Tibial nerve (tissue), 3 donors: ENCODE measurements around the gene ZNF496.

Experiments
- POLR2A ChIP-seq, 2 donors: fragments of 450-650 bp; IDR thresholded peaks; one replicate each; pipeline ENCODE4 v1.6.1; 2017; ENCODE audit warnings: antibody characterized with exemption in 2 of 2, mild to moderate bottlenecking in 2 of 2, moderate library complexity in 2 of 2
- TF ChIP-seq, protein P1 (sequence below), 5 experiments: fragments of 200-600 bp in 3 of 5; fragments of 450-650 bp in 2 of 5; sonication (generic) in 3 of 5; IDR thresholded peaks; one replicate each; pipeline ENCODE4 v1.5.1; 2016 to 2019; ENCODE audit warnings: antibody characterized with exemption in 5 of 5, mild to moderate bottlenecking in 3 of 5, moderate library complexity in 2 of 5

DNA sequence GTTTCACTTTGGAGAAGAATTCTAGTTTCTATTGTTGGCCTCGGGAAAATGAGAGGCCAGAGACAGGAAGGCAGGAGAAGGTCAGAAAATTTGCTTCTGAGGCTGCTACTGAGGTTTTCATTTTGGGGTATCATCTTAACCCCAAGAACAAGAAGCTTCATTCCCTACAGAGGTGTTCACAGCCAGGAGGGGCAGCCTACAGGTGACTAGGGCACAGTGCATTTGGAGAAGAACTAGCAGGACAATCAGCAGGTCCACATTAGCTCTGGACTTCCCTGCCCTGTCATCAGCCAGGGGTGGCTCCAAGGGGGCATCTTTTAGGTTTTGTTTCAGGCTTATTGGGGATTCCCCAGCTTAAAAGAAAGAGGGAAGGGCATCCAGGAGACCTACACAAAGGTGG is 12.1 kb upstream of the ZNF496 start:
- TF ChIP-seq, protein P1, sequence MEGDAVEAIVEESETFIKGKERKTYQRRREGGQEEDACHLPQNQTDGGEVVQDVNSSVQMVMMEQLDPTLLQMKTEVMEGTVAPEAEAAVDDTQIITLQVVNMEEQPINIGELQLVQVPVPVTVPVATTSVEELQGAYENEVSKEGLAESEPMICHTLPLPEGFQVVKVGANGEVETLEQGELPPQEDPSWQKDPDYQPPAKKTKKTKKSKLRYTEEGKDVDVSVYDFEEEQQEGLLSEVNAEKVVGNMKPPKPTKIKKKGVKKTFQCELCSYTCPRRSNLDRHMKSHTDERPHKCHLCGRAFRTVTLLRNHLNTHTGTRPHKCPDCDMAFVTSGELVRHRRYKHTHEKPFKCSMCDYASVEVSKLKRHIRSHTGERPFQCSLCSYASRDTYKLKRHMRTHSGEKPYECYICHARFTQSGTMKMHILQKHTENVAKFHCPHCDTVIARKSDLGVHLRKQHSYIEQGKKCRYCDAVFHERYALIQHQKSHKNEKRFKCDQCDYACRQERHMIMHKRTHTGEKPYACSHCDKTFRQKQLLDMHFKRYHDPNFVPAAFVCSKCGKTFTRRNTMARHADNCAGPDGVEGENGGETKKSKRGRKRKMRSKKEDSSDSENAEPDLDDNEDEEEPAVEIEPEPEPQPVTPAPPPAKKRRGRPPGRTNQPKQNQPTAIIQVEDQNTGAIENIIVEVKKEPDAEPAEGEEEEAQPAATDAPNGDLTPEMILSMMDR (IDR thresholded peaks at IDR 0.05) = no peak
- no peak for TF ChIP-seq POLR2A (IDR thresholded peaks at IDR 0.05)
